HG03442 (cell line): ENCODE measurements around the gene TCHH.
"Not testable (repeated sequence)": the region's sequence is repeated elsewhere in the genome, so short reads cannot be mapped to it uniquely, and the experiment has no call there.

ENCODE experiments used
- ATAC-seq: cut with Tn5 transposase; IDR thresholded peaks from one replicate; pipeline ENCODE4 v1.9.1; 2021; ENCODE audit warnings: mild to moderate bottlenecking, moderate library complexity; ENCODE audit not compliant: unreplicated experiment

Gene TCHH, protein sequence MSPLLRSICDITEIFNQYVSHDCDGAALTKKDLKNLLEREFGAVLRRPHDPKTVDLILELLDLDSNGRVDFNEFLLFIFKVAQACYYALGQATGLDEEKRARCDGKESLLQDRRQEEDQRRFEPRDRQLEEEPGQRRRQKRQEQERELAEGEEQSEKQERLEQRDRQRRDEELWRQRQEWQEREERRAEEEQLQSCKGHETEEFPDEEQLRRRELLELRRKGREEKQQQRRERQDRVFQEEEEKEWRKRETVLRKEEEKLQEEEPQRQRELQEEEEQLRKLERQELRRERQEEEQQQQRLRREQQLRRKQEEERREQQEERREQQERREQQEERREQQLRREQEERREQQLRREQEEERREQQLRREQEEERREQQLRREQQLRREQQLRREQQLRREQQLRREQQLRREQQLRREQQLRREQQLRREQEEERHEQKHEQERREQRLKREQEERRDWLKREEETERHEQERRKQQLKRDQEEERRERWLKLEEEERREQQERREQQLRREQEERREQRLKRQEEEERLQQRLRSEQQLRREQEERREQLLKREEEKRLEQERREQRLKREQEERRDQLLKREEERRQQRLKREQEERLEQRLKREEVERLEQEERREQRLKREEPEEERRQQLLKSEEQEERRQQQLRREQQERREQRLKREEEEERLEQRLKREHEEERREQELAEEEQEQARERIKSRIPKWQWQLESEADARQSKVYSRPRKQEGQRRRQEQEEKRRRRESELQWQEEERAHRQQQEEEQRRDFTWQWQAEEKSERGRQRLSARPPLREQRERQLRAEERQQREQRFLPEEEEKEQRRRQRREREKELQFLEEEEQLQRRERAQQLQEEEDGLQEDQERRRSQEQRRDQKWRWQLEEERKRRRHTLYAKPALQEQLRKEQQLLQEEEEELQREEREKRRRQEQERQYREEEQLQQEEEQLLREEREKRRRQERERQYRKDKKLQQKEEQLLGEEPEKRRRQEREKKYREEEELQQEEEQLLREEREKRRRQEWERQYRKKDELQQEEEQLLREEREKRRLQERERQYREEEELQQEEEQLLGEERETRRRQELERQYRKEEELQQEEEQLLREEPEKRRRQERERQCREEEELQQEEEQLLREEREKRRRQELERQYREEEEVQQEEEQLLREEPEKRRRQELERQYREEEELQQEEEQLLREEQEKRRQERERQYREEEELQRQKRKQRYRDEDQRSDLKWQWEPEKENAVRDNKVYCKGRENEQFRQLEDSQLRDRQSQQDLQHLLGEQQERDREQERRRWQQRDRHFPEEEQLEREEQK (N-terminal part only)

DNA sequence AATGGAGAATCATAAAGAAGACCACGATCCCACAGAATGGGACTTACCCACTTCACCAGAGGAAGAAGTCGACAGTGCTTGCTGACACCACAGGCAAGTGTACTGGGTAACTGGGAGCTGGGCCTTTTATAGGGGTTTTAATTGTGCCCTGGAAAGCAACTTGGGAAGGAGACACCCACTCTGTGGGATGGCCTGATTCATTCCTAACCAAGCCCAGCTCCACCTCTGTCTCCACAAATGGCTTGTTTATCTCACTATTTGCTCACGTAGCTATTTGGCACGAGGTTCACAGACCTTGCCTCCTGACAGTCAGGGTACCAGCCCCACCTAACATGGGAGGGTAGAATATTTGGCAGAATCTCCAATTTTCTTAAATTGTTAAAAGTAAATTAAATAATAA lies at the start of gene TCHH:
Gene TCHH, minus strand, starts transcription at position 101 of the 400 bp plus-strand sequence. CDS start 1,364 bp downstream, outside the sequence.
- no peak for ATAC-seq

DNA sequence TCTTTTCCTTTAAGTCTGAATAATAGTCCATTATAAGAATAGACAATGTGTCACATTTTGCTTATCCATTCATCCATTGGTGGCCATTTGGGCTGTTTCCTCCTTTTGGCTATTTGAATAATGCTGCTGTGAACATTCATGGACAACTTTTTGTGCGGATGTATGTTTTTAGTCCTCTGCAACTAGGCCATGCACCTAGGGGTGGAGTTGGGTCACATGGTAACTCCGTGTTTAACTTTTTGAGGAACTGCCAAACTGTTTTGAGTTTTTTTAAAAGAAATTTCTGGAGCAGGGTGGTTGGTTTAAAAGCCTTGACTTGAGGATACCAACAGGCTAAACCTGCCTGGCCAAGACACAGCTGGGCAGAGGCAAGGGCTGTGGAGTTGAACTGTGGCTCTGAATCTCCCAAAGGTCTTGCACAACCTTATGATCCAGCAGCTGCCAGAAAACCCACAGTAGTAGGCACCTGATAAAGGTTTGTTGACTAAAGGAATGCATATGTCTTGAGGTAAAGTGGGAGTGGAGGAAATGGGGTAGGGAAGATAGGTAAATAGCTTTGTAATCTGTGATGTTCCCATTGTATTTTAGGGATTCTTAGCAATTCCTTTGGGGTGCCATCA lies 49.4 kb upstream of the TCHH start:
- no peak for ATAC-seq

DNA sequence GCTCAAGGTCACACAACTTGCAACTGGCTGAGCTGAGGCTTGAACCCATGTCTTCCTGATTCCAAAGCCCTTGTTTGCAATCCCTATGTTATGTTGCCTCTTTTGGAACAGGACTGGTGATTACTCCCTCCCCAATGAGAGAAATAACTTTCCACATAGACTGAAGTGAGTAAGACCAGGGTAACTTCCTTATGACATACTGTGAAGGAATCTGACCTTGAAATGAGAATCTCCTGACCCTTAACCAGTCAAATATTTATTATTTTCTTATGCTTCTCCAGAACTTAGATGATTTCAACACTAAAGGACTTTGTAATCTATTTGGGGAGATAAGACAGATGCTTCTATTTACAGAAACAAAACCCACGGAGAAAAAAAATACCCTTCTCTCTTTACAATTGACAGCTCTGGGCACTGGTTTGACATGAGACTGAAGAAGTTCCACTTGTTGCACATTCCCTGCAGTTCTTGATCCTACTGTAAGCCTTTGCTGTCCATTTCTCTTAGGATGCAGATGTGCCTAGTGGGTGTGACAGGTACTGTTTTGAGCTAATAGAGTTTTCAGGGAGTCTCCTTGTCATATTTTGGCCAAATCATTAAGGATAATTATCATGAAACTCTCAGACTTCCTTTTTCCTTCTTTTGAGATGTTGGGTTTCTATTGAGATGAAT lies 47.7 kb upstream of the TCHH start:
- ATAC-seq = no peak

DNA sequence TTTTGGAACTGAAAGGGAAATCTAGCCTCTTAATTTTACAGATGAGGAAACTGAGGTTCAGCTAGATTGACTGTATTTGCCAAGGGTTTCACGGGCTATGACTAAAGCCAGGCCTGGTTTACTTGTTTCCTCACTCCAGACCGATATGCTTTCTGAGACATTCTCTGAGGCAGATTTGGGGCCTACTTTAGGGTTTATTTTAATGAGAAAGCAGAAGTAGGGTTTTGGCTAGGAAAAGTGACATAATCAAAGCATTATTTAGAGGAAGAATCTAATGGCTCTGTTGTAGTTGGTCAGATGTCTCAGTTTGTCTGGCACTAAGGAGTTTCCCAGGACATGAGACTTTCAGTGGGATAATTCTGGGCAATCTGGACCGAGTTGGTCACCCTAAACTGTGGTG lies 45.3 kb upstream of the TCHH start:
- ATAC-seq = no peak

DNA sequence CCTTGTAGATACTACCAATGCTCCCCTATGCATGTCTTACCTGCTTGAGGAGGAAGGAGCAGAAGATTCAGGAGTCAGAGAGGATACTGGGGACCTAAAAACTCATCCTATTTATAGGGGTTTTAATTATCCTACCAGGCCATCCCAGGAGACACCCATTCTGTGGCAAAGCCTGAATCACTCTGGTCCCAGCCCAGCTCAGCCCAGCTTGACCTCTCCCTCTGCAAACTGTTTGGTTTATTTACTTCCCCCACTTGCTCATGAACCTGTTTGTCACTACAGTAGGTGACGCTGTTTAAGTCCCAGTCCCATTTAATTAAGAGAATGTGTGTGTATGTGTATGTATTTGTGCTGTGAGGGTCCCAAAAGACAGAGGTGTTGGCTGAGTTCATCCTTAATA lies 43.9 kb upstream of the TCHH start, which contains the start of gene RPTN:
Gene RPTN, minus strand, starts transcription at position 85 of the 400 bp plus-strand sequence. CDS start 1,339 bp downstream, outside the sequence.
- no peak for ATAC-seq

DNA sequence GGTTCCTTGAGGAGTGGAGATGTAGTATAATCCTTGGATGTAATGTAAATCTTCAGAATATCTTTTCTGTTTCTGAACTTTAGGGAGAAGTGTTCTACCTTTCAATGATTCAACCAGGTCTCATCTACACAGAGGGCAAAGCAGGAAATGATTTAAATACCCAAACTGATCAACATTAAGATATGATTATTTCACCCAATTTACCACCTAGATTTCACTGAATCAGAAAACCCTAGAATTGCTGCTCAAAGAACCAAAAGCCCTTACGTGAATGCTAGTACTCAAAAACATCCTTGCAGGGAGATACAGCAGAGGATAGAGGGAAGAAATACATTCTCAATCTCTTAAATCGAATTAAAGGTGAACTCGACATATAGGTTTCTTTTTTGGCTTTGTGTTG lies 38.8 kb upstream of the TCHH start:
- no peak for ATAC-seq

DNA sequence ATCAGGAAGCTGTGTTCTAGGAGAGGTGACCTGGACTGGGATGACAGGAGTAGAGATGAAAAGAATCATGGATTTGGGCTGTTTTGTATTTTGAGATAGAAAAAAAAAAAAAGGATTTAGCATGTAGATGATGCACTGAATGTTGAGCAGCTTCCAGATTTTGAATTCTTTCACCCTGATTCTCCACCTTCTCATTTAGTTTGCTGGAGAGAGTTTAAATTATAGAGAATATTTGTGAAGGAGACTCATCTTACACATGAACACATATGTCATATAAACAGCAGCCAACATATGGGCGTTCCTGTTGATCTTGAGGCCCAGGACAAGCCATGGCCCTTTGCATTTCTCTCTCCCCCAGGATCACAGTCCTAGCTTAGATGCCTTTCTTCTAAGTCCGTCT lies 36.4 kb upstream of the TCHH start:
- ATAC-seq = no peak

DNA sequence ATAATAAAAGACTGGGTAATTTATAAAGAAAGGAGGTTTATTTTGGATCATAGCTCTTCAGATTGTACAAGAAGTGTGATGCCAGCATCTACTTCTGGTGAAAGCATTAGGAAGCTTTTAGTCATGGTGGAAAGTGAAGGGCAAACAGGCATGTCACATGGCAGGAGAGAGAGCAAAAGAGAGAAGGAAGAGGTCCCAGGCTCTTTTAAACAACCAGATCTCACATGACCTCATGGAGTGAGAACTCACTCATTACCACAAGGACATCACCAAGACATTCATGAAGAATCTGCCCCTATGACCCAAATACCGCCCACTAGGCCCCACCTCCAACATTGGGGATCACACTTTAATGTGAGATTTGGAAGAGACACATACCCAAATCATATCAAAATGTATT lies 33.7 kb upstream of the TCHH start:
- no peak for ATAC-seq

DNA sequence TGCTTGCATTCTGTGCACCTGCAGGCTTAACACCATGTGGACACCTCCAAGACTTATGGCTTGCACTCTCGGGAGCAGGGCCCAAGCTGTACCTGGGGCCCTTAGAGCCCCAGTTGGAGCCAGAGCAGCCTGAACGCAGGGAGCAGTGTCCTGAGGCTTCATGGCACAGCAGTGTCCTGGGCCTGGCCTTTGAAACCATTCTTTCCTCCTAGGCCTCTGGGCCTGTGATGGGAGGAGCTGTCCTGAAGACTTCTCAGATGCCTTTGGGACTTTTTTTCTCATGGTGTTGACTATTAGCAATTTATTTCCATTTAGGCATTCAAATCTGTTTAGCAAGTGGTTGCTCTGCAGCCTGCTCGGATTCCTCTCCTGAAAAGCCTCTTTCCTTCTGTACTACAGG lies 32.8 kb upstream of the TCHH start:
- ATAC-seq = no peak

DNA sequence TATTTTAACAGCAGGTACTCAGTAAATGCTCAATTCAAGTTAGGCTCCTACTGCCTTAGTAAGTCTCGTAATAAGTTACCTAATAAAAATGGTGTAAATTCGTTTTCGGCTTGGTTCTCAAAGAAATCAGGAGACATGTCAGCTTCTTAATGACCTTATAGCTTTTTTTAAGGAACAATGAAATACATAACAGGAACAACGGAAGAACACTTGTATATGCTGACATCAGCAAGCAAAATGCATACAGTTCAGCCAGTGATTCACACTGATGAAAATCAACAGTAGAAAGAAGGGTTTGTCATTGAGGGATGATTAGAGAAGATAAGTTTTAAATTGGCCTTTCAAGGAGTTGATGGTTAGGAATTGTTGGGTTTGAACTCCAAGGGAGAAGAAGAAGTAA lies 30.5 kb upstream of the TCHH start:
- ATAC-seq = no peak

DNA sequence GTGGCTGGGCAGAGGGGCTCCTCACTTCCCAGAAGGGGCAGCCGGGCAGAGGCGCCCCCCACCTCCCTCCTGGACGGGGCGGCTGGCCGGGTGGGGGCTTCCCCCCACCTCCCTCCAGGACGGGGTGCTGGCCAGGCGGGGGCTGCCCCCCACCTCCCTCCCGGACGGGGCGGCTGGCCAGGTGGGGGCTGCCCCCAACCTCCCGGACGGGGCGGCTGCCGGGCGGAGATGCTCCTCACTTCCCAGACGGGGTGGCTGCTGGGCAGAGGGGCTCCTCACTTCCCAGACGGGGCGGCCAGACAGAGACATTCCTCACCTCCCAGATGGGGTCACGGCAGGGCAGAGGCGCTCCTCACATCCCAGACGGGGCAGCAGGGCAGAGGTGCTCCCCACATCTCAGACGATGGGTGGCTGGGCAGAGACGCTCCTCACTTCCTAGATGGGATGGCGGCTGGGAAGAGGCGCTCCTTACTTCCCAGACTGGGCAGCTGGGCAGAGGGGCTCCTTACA lies 29.5 kb upstream of the TCHH start:
- ATAC-seq = not testable (repeated sequence)

DNA sequence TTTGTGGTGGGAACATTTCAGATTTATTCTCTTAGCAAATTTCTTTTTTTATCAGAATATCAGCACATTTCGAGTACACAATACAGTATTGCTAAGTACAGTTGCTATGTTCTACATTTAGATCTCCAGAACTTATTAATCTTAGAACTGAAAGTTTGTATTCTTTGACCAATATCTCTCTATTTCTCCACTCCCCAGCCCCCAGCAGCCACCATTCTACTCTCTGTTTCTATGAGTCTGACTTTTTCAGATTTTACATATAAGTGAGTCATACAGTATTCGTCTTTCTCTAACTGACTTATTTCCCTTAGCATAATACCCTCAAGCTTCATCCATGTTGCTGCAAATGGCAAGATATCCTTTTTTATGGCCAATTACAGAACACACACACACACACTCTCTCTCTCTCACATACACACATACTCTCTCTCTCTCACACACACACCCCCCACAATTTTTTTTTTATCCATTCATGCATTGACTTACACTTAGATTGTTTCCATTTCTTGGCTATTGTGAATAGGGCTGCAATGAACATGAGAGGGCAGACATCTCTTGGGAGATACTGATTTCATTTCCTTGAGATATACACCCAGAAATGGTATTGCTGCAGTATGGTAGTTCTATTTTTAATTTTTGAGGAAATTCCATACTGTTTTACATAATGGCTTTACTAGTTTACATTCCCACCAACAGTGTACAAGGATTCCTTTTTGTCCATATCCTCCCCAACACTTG lies 28.1 kb upstream of the TCHH start:
- ATAC-seq = no peak

DNA sequence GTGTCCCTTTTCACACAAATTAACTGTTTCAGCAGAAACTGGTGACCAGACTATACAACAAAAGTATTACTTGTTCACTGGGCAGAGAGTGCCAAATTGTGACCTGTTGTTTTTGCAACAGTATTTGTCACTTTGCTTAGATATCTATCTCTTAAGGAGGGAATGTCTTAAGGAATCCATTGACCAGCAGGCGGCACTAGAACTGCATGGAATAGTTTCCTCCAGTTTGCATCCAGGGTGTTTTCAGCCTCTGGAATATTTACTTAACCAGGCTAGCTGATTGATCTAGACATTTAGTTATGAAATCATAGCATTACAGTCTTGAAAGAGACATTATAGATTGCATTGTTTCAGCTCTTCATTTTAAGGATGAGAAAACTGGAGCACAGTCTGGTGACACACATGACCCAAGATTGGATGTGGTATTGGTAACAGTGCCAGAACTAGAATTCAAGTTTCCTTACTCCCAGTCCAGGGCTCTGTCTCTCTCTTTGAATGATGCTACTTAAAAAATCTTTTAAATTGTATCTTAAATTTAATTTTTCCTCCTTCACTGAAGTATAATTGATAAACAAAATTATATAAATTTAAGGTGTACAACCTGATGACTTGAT lies 26.8 kb upstream of the TCHH start:
- no peak for ATAC-seq

DNA sequence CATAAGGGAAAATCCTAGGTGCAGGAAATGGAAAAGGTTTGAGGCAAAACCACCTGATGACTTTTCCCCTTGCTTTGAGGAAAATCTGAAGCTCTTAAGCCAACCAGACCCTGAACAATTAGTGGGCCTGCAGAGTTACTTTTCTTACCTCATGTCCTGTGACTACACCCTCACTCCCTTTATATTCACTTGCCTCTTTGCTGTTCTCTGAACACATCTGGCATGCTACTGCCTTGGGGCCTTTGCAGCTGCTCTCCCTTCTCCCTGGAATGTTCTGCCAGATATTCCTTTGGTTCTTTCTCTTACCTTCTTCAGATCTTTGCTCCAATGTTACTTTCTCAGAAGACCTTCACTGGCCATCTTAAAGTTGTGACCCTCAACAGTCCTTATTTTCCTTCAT lies 22.0 kb upstream of the TCHH start:
- ATAC-seq = no peak

DNA sequence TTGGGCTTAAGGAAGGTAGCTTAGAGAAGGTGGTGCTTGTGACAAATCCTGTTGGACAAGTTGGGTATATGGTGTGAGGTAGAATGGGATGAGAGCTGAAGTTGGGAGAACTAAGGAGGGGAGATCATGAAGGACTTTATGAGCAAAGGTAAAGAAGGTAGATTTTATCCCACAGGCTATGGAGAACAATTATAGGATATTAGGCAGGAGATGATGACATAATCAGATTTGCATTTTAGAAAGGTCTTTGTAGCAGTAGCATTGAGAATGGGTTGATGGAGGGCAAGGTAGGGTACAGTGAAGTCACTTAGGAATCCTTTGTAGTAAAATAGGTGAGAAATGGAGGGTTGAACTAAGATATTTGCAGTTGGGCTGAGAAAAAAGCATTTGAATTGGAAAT lies 14.9 kb upstream of the TCHH start:
- ATAC-seq = no peak

DNA sequence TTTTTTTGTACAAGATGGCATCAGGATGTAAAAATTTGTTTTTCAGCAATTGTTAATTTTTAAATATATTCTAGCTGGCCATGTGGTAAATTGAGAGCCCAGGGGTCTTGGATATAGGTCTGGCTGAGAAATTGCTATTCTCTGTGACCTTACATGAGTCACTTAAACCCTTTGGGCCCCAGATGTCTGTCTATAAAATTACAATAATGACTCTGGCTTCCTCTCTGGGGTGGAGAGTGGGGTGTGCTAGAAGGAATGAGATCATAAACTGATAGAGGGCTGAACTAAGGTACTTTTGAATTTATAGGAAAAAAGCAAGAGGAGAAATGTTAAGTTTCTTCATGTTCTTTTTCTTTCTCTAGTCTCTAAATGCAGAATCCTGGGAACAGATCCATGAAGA lies 12.4 kb upstream of the TCHH start:
- no peak for ATAC-seq

DNA sequence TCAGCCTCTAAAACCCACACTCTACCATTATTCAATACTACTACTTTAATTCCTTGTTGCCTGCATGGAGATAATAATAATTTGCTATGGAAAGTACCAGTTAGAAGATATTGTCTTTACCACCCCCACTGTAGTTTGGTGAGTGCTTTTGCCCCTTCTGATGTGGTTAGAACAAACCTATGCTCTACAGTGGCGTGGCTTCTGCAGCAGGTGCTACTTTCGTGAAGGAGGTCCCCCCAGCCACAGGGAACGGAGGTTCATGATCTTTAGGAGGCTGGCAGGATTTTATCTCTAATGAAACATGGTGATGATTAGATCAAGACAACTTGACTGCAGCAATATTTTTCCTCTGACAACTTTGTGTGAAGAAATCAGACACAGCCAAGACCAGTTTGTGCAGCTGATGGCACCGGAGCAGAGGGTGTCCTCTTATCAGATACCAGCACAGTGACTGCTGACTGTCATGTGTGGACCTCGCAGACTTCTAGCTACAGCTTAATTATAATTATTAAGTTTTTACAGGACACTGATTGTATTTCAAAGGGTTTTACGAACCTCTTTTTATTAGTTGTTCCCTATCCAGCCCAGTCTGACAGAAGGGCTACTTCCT lies 10.7 kb upstream of the TCHH start:
- no peak for ATAC-seq

DNA sequence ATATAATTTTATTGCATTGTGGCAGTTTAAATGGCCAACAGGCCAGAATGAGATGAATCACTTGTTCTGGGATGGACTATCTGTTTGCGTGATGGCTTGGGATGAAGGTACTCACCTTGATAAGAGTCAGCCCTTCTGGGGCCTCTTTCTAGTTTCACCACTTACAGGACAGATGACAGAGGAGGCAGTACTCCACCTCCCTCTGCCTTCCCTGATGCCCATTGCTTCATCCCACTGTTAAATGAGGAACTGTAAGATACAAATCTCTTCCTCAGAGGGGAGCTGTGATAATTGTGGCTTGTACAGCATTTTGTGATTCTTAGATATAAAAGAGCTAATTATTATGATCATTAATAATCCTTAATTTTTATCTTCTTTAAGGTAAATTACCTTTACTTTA lies 3.7 kb upstream of the TCHH start:
- ATAC-seq = no peak
